Measurements from ENCODE around the gene TFEB. TPM values are rescaled to one million over a fixed set of nuclear protein-coding genes. Genes with fewer than 3 reads are reported as not detected.
"Not testable (repeated sequence)": the region's sequence is repeated elsewhere in the genome, so short reads cannot be mapped to it uniquely, and the experiment has no call there.

The TFEB gene
- polyA plus RNA-seq, 1 donor, result 86.0 TPM

- Histone ChIP-seq H3K27ac (ENCODE audit: low read length) (no peak overlapping the region), H3K27me3 (ENCODE audit: control insufficient read depth, insufficient read depth, low read length) (no peaks in the 10 kb centered on the region), H3K4me1 (ENCODE audit: control insufficient read depth, insufficient read depth, low read length) (peaks cover 4% of the 10 kb centered on the region), H3K9me3 (ENCODE audit: control insufficient read depth, low read depth, low read length) (no peaks in the 10 kb centered on the region), H3K36me3 (ENCODE audit: control insufficient read depth, insufficient read depth, low read length) (peaks cover 30% of the 10 kb centered on the region), H3K4me3 (ENCODE audit: low read length) (no peak overlapping the region)
- no CpG with 5 or more reads among the region's 5 CpGs for WGBS (ENCODE audit: insufficient coverage, low lambda C conversion rate)
- no peak for DNase-seq
Measured at GRCh38 chr6:41777551-41778285, 42.3 kb upstream of the TFEB start.

GRCh38 chr6:41775293-41775882 lies 40.0 kb upstream of the TFEB start:
- no peak overlapping the region for H3K4me3 ChIP-seq (ENCODE audit: low read length)
- H3K27me3 ChIP-seq (ENCODE audit: control insufficient read depth, insufficient read depth, low read length), result no peaks in the 10 kb centered on the region
- H3K27ac ChIP-seq (ENCODE audit: low read length), result no peak overlapping the region
- no peaks in the 10 kb centered on the region for H3K9me3 ChIP-seq (ENCODE audit: control insufficient read depth, low read depth, low read length)
- WGBS (ENCODE audit: insufficient coverage, low lambda C conversion rate), result no CpG with 5 or more reads among the region's 13 CpGs
- no peaks in the 10 kb centered on the region for H3K4me1 ChIP-seq (ENCODE audit: control insufficient read depth, insufficient read depth, low read length)
- H3K36me3 ChIP-seq (ENCODE audit: control insufficient read depth, insufficient read depth, low read length), result peaks cover 53% of the 10 kb centered on the region
- no peak for DNase-seq

- peaks cover 56% of the 10 kb centered on the region for H3K36me3 ChIP-seq (ENCODE audit: control insufficient read depth, insufficient read depth, low read length)
- no peaks in the 10 kb centered on the region for H3K9me3 ChIP-seq (ENCODE audit: control insufficient read depth, low read depth, low read length)
- WGBS (ENCODE audit: insufficient coverage, low lambda C conversion rate), result no CpG with 5 or more reads among the region's 3 CpGs
- H3K4me1 ChIP-seq (ENCODE audit: control insufficient read depth, insufficient read depth, low read length), result no peaks in the 10 kb centered on the region
- no peak overlapping the region for H3K27ac ChIP-seq (ENCODE audit: low read length)
- no peak for DNase-seq
- no peaks in the 10 kb centered on the region for H3K27me3 ChIP-seq (ENCODE audit: control insufficient read depth, insufficient read depth, low read length)
- no peak overlapping the region for H3K4me3 ChIP-seq (ENCODE audit: low read length)
Measured at GRCh38 chr6:41774841-41775240, 39.4 kb upstream of the TFEB start.

- no peak overlapping the region for H3K4me3 ChIP-seq (ENCODE audit: low read length)
- no peaks in the 10 kb centered on the region for H3K9me3 ChIP-seq (ENCODE audit: control insufficient read depth, low read depth, low read length)
- H3K27me3 ChIP-seq (ENCODE audit: control insufficient read depth, insufficient read depth, low read length), result no peaks in the 10 kb centered on the region
- WGBS (ENCODE audit: insufficient coverage, low lambda C conversion rate), result no CpG with 5 or more reads among the region's 29 CpGs
- H3K4me1 ChIP-seq (ENCODE audit: control insufficient read depth, insufficient read depth, low read length), result peaks cover 15% of the 10 kb centered on the region
- no peak overlapping the region for H3K27ac ChIP-seq (ENCODE audit: low read length)
- peaks cover 52% of the 10 kb centered on the region for H3K36me3 ChIP-seq (ENCODE audit: control insufficient read depth, insufficient read depth, low read length)
- DNase-seq, result no peak
Measured at GRCh38 chr6:41771058-41771983, 35.9 kb upstream of the TFEB start.

GRCh38 chr6:41770381-41771057 lies 35.1 kb upstream of the TFEB start:
- Histone ChIP-seq H3K4me1 (ENCODE audit: control insufficient read depth, insufficient read depth, low read length) (peaks cover 15% of the 10 kb centered on the region), H3K9me3 (ENCODE audit: control insufficient read depth, low read depth, low read length) (no peaks in the 10 kb centered on the region)

GRCh38 chr6:41769376-41769775 lies 34.0 kb upstream of the TFEB start:
- no peak for DNase-seq
- H3K4me1 ChIP-seq (ENCODE audit: control insufficient read depth, insufficient read depth, low read length), result peaks cover 15% of the 10 kb centered on the region
- peaks cover 38% of the 10 kb centered on the region for H3K36me3 ChIP-seq (ENCODE audit: control insufficient read depth, insufficient read depth, low read length)
- H3K9me3 ChIP-seq (ENCODE audit: control insufficient read depth, low read depth, low read length), result no peaks in the 10 kb centered on the region
- WGBS (ENCODE audit: insufficient coverage, low lambda C conversion rate), result no CpG with 5 or more reads among the region's 8 CpGs
- H3K27me3 ChIP-seq (ENCODE audit: control insufficient read depth, insufficient read depth, low read length), result no peaks in the 10 kb centered on the region
- no peak overlapping the region for H3K4me3 ChIP-seq (ENCODE audit: low read length)
- H3K27ac ChIP-seq (ENCODE audit: low read length), result peak overlapping the region; percentile 18

More at GRCh38 chr6:41770381-41771057, 35.1 kb upstream of the TFEB start:
- Histone ChIP-seq H3K36me3 (ENCODE audit: control insufficient read depth, insufficient read depth, low read length) (peaks cover 49% of the 10 kb centered on the region), H3K27ac (ENCODE audit: low read length) (no peak overlapping the region), H3K4me3 (ENCODE audit: low read length) (no peak overlapping the region), H3K27me3 (ENCODE audit: control insufficient read depth, insufficient read depth, low read length) (no peaks in the 10 kb centered on the region)
- DNase-seq, result no peak
- WGBS (ENCODE audit: insufficient coverage, low lambda C conversion rate), result no CpG with 5 or more reads among the region's 30 CpGs

GRCh38 chr6:41768545-41769308 lies 33.3 kb upstream of the TFEB start:
- H3K27me3 ChIP-seq (ENCODE audit: control insufficient read depth, insufficient read depth, low read length), result no peaks in the 10 kb centered on the region
- peaks cover 15% of the 10 kb centered on the region for H3K4me1 ChIP-seq (ENCODE audit: control insufficient read depth, insufficient read depth, low read length)
- H3K36me3 ChIP-seq (ENCODE audit: control insufficient read depth, insufficient read depth, low read length), result peaks cover 33% of the 10 kb centered on the region
- no peak overlapping the region for H3K4me3 ChIP-seq (ENCODE audit: low read length)
- DNase-seq, result peak; percentile 26 to 66
- peak overlapping the region; percentile 19 for H3K27ac ChIP-seq (ENCODE audit: low read length)
- no peaks in the 10 kb centered on the region for H3K9me3 ChIP-seq (ENCODE audit: control insufficient read depth, low read depth, low read length)
- 60% methylated on average over 1 of the region's 10 CpGs for WGBS (ENCODE audit: insufficient coverage, low lambda C conversion rate)

- Histone ChIP-seq H3K36me3 (ENCODE audit: control insufficient read depth, insufficient read depth, low read length) (peaks cover 23% of the 10 kb centered on the region), H3K27me3 (ENCODE audit: control insufficient read depth, insufficient read depth, low read length) (no peaks in the 10 kb centered on the region), H3K9me3 (ENCODE audit: control insufficient read depth, low read depth, low read length) (no peaks in the 10 kb centered on the region), H3K4me3 (ENCODE audit: low read length) (no peak overlapping the region), H3K27ac (ENCODE audit: low read length) (peak overlapping the region; percentile 18), H3K4me1 (ENCODE audit: control insufficient read depth, insufficient read depth, low read length) (peaks cover 15% of the 10 kb centered on the region)
- WGBS (ENCODE audit: insufficient coverage, low lambda C conversion rate), result no CpG with 5 or more reads among the region's 12 CpGs
- DNase-seq, result peak; percentile 48 to 62
Measured at GRCh38 chr6:41767112-41767833, 31.9 kb upstream of the TFEB start.

- not testable (repeated sequence) for H3K9me3 ChIP-seq (ENCODE audit: control insufficient read depth, low read depth, low read length); H3K27ac ChIP-seq (ENCODE audit: low read length); H3K27me3 ChIP-seq (ENCODE audit: control insufficient read depth, insufficient read depth, low read length); DNase-seq; H3K4me3 ChIP-seq (ENCODE audit: low read length)
- Histone ChIP-seq H3K36me3 (ENCODE audit: control insufficient read depth, insufficient read depth, low read length) (peaks cover 12% of the 10 kb centered on the region), H3K4me1 (ENCODE audit: control insufficient read depth, insufficient read depth, low read length) (peaks cover 15% of the 10 kb centered on the region)
- WGBS (ENCODE audit: insufficient coverage, low lambda C conversion rate), result 91% methylated on average over 2 of the region's 4 CpGs
Measured at GRCh38 chr6:41766043-41766664, 30.7 kb upstream of the TFEB start.

All from large intestine (tissue), 3 donors.